HepG2 (cell line): ENCODE measurements around the gene EFNA3. TPM values are rescaled to one million over a fixed set of nuclear protein-coding genes. Genes with fewer than 3 reads are reported as not detected.

Source experiments
- JUND ChIP-seq: sonication (generic); formaldehyde crosslinking; IDR thresholded peaks from 2 replicates; pipeline ENCODE4 v1.8.0; 2022; ENCODE audit warnings: mild to moderate bottlenecking, missing genetic modification reagents
- KLF16 ChIP-seq, 2 experiments: sonication (generic) in 1 of 2; formaldehyde crosslinking in 1 of 2; IDR thresholded peaks; 2 replicates each; pipeline versions ENCODE4 v1.6.1 to v1.8.0; 2016 to 2023; ENCODE audit warnings: missing genetic modification reagents in 2 of 2, missing compliant biosample characterization in 1 of 2
- NCOA1 ChIP-seq: sonication (generic); formaldehyde crosslinking; IDR thresholded peaks from 2 replicates; pipeline ENCODE4 v1.9.0; 2021; ENCODE audit warnings: missing genetic modification reagents
- SOX5 ChIP-seq: IDR thresholded peaks from 2 replicates; pipeline ENCODE4 v1.6.1; 2016; ENCODE audit warnings: borderline replicate concordance
- TP53 ChIP-seq: sonication (generic); formaldehyde crosslinking; conservative IDR thresholded peaks from 2 replicates; pipeline ENCODE4 v1.4.0; 2020; ENCODE audit warnings: missing genetic modification reagents
- ZC3H4 ChIP-seq: sonication (generic); formaldehyde crosslinking; IDR thresholded peaks from 2 replicates; pipeline ENCODE4 v1.4.0; 2020; ENCODE audit warnings: missing genetic modification reagents, borderline replicate concordance
- ZNF17 ChIP-seq: sonication (generic); formaldehyde crosslinking; IDR thresholded peaks from 2 replicates; pipeline ENCODE4 v1.5.0; 2020; ENCODE audit warnings: mild to moderate bottlenecking, missing genetic modification reagents
- ZNF460 ChIP-seq: sonication (generic); formaldehyde crosslinking; IDR thresholded peaks from 2 replicates; pipeline ENCODE4 v1.5.1; 2020; ENCODE audit warnings: missing genetic modification reagents, mild to moderate bottlenecking, borderline replicate concordance
- ZNF781 ChIP-seq: sonication (generic); formaldehyde crosslinking; IDR thresholded peaks from 2 replicates; pipeline ENCODE4 v1.5.1; 2020; ENCODE audit warnings: borderline replicate concordance, mild to moderate bottlenecking, missing genetic modification reagents; ENCODE audit errors: not compliant biosample characterization
- polyA plus RNA-seq, 8 experiments: library from polyadenylated mRNA; depleted of rRNA in 3 of 8; stranded (reverse) in 7 of 8; unstranded in 1 of 8; fragments of >200 nt; fragmentation: Illumina TruSeq in 4 of 8; extraction: Trizol in 4 of 8; gene quantifications; 2 replicates each; pipeline versions ENCODE4 v1.2.1 to v1.2.3, GENCODE V29; 2011 to 2016; ENCODE audit warnings: low read depth in 4 of 8, missing spikeins in 1 of 8, mixed read lengths in 1 of 8; ENCODE audit not compliant: insufficient read depth in 1 of 8
- total RNA-seq, 5 experiments: library from RNA; depleted of rRNA; stranded (reverse); fragments of >200 nt; fragmentation: Illumina TruSeq; extraction: Trizol; gene quantifications; 2 replicates each; pipeline ENCODE4 v1.2.3, GENCODE V29; 2016; ENCODE audit warnings: low read depth in 1 of 5
- TF ChIP-seq, protein P1 (sequence below): sonication (generic); formaldehyde crosslinking; IDR thresholded peaks from 2 replicates; pipeline ENCODE4 v1.4.0; 2020; ENCODE audit warnings: mild to moderate bottlenecking, missing genetic modification reagents
- TF ChIP-seq, protein P2 (sequence below): IDR thresholded peaks from 2 replicates; pipeline ENCODE4 v1.6.1; 2012; ENCODE audit warnings: low read length, improper control_type of control experiment
- TF ChIP-seq, protein P3 (sequence below): sonication (generic); formaldehyde crosslinking; conservative IDR thresholded peaks from 2 replicates; pipeline ENCODE4 v1.8.0; 2022; ENCODE audit warnings: low read depth, missing genetic modification reagents
- TF ChIP-seq, protein P4 (sequence below): sonication (generic); formaldehyde crosslinking; IDR thresholded peaks from 2 replicates; pipeline ENCODE4 v1.4.0; 2020; ENCODE audit warnings: missing genetic modification reagents, borderline replicate concordance
- TF ChIP-seq, protein P5 (sequence below): sonication (generic); formaldehyde crosslinking; IDR thresholded peaks from 2 replicates; pipeline ENCODE4 v1.4.0; 2020; ENCODE audit warnings: missing genetic modification reagents

EFNA3 gene
- total and polyA plus RNA-seq, 2 of the 13 experiments (the other 11 are each of a cell fraction or from before 2014, with no cell fraction given), result 1.0 to 5.7 TPM

DNA sequence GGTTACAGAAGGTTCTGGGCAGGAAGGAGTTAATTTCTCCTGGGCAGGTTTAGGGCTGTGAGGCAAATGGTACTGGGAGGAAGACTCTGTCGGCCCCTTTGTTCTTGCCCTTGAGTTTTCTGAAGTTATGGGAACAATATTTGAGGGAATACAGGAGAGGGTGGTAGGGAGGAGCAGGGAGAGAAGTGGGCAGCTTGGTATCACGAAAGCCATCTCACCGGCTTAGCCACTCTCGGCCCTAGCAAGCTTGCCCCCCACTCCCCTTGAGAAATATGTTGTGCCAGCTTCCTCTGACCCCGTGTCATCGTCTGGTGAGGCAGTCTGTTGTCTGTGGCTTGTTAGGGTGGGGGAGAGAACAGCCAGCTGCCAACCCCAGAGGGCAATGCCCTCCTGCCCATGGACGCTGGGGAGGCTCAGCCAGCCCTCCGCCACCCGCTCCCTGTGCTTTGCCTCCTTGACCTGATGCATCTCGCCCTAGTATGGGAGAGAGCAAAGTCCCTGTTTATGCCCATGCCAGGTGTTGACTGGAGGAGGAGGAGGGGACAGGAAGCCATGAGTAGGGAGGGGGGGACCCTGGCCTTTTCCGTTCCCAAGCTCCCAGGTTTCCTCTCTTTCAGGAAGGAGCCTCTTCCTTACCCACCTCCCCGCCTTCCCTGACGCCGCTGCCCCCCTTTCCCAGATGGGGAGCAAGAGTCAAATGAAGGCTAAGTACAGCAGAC lies 50.3 kb downstream of the EFNA3 start (continued):
- TF ChIP-seq, protein P1, sequence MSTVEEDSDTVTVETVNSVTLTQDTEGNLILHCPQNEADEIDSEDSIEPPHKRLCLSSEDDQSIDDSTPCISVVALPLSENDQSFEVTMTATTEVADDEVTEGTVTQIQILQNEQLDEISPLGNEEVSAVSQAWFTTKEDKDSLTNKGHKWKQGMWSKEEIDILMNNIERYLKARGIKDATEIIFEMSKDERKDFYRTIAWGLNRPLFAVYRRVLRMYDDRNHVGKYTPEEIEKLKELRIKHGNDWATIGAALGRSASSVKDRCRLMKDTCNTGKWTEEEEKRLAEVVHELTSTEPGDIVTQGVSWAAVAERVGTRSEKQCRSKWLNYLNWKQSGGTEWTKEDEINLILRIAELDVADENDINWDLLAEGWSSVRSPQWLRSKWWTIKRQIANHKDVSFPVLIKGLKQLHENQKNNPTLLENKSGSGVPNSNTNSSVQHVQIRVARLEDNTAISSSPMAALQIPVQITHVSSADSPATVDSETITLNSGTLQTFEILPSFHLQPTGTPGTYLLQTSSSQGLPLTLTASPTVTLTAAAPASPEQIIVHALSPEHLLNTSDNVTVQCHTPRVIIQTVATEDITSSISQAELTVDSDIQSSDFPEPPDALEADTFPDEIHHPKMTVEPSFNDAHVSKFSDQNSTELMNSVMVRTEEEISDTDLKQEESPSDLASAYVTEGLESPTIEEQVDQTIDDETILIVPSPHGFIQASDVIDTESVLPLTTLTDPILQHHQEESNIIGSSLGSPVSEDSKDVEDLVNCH (CRISPR knock-in tag), result 0 out of 2 replicates have a peak, but pooled peaks have one; percentile 73
- peak; percentile 89 for TF ChIP-seq ZNF781
- no peak for TF ChIP-seq ZNF17 (CRISPR knock-in tag)
- 0 out of 2 replicates have a peak, but pooled peaks have one; percentile 18 for TF ChIP-seq ZNF460 (CRISPR knock-in tag)
- no peak for TF ChIP-seq TP53
- TF ChIP-seq, protein P2, sequence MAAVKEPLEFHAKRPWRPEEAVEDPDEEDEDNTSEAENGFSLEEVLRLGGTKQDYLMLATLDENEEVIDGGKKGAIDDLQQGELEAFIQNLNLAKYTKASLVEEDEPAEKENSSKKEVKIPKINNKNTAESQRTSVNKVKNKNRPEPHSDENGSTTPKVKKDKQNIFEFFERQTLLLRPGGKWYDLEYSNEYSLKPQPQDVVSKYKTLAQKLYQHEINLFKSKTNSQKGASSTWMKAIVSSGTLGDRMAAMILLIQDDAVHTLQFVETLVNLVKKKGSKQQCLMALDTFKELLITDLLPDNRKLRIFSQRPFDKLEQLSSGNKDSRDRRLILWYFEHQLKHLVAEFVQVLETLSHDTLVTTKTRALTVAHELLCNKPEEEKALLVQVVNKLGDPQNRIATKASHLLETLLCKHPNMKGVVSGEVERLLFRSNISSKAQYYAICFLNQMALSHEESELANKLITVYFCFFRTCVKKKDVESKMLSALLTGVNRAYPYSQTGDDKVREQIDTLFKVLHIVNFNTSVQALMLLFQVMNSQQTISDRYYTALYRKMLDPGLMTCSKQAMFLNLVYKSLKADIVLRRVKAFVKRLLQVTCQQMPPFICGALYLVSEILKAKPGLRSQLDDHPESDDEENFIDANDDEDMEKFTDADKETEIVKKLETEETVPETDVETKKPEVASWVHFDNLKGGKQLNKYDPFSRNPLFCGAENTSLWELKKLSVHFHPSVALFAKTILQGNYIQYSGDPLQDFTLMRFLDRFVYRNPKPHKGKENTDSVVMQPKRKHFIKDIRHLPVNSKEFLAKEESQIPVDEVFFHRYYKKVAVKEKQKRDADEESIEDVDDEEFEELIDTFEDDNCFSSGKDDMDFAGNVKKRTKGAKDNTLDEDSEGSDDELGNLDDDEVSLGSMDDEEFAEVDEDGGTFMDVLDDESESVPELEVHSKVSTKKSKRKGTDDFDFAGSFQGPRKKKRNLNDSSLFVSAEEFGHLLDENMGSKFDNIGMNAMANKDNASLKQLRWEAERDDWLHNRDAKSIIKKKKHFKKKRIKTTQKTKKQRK, result no peak
- TF ChIP-seq, protein P3, sequence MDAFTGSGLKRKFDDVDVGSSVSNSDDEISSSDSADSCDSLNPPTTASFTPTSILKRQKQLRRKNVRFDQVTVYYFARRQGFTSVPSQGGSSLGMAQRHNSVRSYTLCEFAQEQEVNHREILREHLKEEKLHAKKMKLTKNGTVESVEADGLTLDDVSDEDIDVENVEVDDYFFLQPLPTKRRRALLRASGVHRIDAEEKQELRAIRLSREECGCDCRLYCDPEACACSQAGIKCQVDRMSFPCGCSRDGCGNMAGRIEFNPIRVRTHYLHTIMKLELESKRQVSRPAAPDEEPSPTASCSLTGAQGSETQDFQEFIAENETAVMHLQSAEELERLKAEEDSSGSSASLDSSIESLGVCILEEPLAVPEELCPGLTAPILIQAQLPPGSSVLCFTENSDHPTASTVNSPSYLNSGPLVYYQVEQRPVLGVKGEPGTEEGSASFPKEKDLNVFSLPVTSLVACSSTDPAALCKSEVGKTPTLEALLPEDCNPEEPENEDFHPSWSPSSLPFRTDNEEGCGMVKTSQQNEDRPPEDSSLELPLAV (CRISPR knock-in tag), result no peak
- TF ChIP-seq, protein P4, sequence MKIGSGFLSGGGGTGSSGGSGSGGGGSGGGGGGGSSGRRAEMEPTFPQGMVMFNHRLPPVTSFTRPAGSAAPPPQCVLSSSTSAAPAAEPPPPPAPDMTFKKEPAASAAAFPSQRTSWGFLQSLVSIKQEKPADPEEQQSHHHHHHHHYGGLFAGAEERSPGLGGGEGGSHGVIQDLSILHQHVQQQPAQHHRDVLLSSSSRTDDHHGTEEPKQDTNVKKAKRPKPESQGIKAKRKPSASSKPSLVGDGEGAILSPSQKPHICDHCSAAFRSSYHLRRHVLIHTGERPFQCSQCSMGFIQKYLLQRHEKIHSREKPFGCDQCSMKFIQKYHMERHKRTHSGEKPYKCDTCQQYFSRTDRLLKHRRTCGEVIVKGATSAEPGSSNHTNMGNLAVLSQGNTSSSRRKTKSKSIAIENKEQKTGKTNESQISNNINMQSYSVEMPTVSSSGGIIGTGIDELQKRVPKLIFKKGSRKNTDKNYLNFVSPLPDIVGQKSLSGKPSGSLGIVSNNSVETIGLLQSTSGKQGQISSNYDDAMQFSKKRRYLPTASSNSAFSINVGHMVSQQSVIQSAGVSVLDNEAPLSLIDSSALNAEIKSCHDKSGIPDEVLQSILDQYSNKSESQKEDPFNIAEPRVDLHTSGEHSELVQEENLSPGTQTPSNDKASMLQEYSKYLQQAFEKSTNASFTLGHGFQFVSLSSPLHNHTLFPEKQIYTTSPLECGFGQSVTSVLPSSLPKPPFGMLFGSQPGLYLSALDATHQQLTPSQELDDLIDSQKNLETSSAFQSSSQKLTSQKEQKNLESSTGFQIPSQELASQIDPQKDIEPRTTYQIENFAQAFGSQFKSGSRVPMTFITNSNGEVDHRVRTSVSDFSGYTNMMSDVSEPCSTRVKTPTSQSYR (CRISPR knock-in tag), result peak; percentile 94
- peak; percentile 91; the same call in 1 of the 2 replicates for TF ChIP-seq ZC3H4 (CRISPR knock-in tag)
- peak; percentile 69 for TF ChIP-seq SOX5 (CRISPR knock-in tag)
- TF ChIP-seq JUND (CRISPR knock-in tag), result no peak
- TF ChIP-seq, protein P5, sequence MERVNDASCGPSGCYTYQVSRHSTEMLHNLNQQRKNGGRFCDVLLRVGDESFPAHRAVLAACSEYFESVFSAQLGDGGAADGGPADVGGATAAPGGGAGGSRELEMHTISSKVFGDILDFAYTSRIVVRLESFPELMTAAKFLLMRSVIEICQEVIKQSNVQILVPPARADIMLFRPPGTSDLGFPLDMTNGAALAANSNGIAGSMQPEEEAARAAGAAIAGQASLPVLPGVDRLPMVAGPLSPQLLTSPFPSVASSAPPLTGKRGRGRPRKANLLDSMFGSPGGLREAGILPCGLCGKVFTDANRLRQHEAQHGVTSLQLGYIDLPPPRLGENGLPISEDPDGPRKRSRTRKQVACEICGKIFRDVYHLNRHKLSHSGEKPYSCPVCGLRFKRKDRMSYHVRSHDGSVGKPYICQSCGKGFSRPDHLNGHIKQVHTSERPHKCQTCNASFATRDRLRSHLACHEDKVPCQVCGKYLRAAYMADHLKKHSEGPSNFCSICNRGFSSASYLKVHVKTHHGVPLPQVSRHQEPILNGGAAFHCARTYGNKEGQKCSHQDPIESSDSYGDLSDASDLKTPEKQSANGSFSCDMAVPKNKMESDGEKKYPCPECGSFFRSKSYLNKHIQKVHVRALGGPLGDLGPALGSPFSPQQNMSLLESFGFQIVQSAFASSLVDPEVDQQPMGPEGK (CRISPR knock-in tag), result peak; percentile 94
- no peak for TF ChIP-seq NCOA1 (CRISPR knock-in tag)
- peak in 1 of 2 experiments; percentile 26; a peak in 1 of 4 replicates for TF ChIP-seq KLF16 (CRISPR knock-in tag; IDR thresholded peaks at IDR 0.05)
